BE2C (cell line): ENCODE results near the gene N4BP2L2.

Experiments
- DNase-seq: peaks from one replicate; pipeline ENCODE4 v3.0.0-alpha.2; 2020
- H3K27me3 ChIP-seq: fragments of 250-450 bp; sonication (Bioruptor Pico); 2 replicates; pipeline ENCODE4 v1.5.1; 2020; ENCODE audit warnings: mild to moderate bottlenecking
- H3K36me3 ChIP-seq: fragments of 250-450 bp; sonication (Bioruptor Pico); 2 replicates; pipeline ENCODE4 v1.5.1; 2020; ENCODE audit warnings: mild to moderate bottlenecking
- H3K4me1 ChIP-seq: fragments of 250-450 bp; sonication (Bioruptor Pico); 2 replicates; pipeline ENCODE4 v1.5.1; 2020
- H3K4me3 ChIP-seq: 2 replicates; pipeline ENCODE4 v1.5.1; 2011; ENCODE audit warnings: low read depth, low read length
- H3K9me3 ChIP-seq: fragments of 250-450 bp; sonication (Bioruptor Pico); 2 replicates; pipeline ENCODE4 v1.5.1; 2020
- TF ChIP-seq, protein P1 (sequence below): IDR thresholded peaks from 2 replicates; pipeline ENCODE4 v1.5.1; 2012; ENCODE audit warnings: mild to moderate bottlenecking, low read depth, low read length

Gene N4BP2L2

DNA sequence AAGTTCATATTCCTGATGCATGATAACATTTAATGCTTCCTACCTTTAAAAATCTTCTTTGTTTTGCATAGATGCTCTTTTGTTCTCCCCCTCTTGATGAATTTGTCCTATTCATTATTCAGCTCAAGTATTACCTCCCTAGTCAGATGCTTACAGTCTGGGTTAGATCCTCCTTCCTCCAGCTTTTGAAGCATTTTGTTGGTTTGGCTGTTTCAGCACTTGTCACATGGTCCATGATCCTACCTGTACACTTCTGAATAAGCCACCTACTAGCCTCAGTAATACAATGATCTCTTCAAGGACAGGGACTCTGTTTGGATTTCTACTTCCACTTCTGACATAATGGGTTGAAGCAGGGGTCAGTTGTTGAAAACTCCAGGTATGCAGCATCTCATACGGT is 148.1 kb downstream of the N4BP2L2 start:
- H3K36me3 ChIP-seq = no peaks in the 10 kb centered on the region; the same call in 1 of the 2 replicates

GRCh38 chr13:32390048-32390447 is 148.5 kb downstream of the N4BP2L2 start:
- no peak overlapping the region for H3K4me3 ChIP-seq
- TF ChIP-seq, protein P1, sequence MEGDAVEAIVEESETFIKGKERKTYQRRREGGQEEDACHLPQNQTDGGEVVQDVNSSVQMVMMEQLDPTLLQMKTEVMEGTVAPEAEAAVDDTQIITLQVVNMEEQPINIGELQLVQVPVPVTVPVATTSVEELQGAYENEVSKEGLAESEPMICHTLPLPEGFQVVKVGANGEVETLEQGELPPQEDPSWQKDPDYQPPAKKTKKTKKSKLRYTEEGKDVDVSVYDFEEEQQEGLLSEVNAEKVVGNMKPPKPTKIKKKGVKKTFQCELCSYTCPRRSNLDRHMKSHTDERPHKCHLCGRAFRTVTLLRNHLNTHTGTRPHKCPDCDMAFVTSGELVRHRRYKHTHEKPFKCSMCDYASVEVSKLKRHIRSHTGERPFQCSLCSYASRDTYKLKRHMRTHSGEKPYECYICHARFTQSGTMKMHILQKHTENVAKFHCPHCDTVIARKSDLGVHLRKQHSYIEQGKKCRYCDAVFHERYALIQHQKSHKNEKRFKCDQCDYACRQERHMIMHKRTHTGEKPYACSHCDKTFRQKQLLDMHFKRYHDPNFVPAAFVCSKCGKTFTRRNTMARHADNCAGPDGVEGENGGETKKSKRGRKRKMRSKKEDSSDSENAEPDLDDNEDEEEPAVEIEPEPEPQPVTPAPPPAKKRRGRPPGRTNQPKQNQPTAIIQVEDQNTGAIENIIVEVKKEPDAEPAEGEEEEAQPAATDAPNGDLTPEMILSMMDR = no peak
- H3K27me3 ChIP-seq = no peaks in the 10 kb centered on the region
- no peak for DNase-seq
- H3K4me1 ChIP-seq = no peaks in the 10 kb centered on the region
- peaks cover 2% of the 10 kb centered on the region for H3K36me3 ChIP-seq
- H3K9me3 ChIP-seq = no peaks in the 10 kb centered on the region

More for the DNA sequence above, 148.1 kb downstream of the N4BP2L2 start:
- H3K4me3 ChIP-seq = no peak overlapping the region
- DNase-seq = no peak
- H3K9me3 ChIP-seq = no peaks in the 10 kb centered on the region
- H3K27me3 ChIP-seq = no peaks in the 10 kb centered on the region
- no peaks in the 10 kb centered on the region for H3K4me1 ChIP-seq
- TF ChIP-seq, protein P1 = no peak

GRCh38 chr13:32385410-32385809 is 153.2 kb downstream of the N4BP2L2 start:
- Histone ChIP-seq H3K9me3 (no peaks in the 10 kb centered on the region), H3K27me3 (no peaks in the 10 kb centered on the region), H3K4me3 (no peak overlapping the region), H3K4me1 (no peaks in the 10 kb centered on the region), H3K36me3 (peaks cover 24% of the 10 kb centered on the region)
- DNase-seq = no peak
- TF ChIP-seq, protein P1 = no peak

DNA sequence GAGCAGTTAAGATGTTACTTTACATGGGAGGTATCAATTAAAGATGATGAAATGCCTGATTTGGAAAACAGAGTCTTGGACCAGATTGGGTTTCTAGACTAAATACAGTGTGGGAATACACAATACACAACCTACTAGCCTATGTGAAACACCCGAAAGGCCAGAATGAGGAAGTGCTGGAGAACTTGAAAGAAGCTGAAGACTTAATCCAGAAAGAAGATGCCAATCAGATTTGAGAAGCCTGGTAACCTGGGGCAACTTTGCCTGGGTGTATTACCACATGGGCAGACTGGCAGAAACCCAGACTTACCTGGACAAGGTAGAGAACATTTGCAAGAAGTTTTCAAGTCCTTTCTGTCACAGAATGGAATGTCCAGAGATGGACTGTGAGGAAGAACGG is 153.9 kb downstream of the N4BP2L2 start:
- Histone ChIP-seq H3K9me3 (no peaks in the 10 kb centered on the region), H3K4me3 (no peak overlapping the region), H3K4me1 (no peaks in the 10 kb centered on the region), H3K27me3 (no peaks in the 10 kb centered on the region), H3K36me3 (peaks cover 24% of the 10 kb centered on the region)
- TF ChIP-seq, protein P1 = no peak
- DNase-seq = no peak

DNA sequence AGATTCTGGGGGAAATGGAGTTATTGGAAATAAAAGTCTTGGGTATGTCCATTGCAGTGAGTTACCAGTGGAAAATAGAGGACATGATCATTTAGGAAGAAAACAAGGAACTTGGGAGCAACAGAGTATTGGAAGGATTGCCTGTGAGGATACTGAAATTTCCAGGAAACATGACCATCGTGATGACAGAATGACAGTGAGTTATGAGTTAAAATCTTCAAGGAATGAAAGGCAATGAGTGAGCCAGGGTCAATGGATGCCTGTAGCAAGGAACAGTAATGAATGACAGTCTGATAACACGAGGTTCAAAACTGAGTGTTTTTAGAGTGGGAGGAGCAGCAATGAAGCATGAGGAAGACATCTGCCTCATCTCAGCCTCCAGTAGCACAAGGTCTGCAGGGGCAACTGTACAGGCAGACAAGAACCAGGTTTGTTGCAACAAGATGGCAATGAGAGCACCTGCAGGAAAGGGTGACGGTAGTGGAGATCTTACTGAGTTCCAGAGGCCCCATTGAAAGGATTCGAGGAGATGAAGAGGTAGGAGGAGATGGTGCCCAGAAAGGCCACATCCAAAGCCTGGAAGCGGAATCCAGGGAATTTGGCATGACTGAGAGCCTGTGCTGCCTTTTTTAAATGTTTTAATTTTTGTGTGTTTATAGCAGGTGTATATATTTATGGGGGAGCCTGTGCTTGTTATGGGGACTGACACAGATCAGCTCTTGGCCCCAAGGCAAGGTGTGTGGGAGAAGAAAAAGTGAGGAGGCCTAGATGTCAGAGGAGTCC is 154.6 kb downstream of the N4BP2L2 start:
- TF ChIP-seq, protein P1 = no peak
- Histone ChIP-seq H3K36me3 (peaks cover 24% of the 10 kb centered on the region), H3K4me3 (no peak overlapping the region), H3K9me3 (no peaks in the 10 kb centered on the region), H3K4me1 (no peaks in the 10 kb centered on the region), H3K27me3 (no peaks in the 10 kb centered on the region)
- no peak for DNase-seq
